HepG2 (cell line): Measurements from ENCODE around the gene LGALS4. TPM values are rescaled to one million over a fixed set of nuclear protein-coding genes. Genes with fewer than 3 reads are reported as not detected.

Experiments used
- ATAC-seq: fragments of 200-7000 bp; cut with Tn5 transposase; 3 replicates; pipeline ENCODE4 v1.9.1; 2020; ENCODE audit warnings: mild to moderate bottlenecking, moderate library complexity
- BruUV-seq: library from RNA; stranded (reverse); fragments of 400-500 nt; replicated peaks from 2 replicates; lab custom pipeline; 2021; lab: Mats Ljungman, UMichigan
- CTCF ChIA-PET: fragments of 300-600 bp; formaldehyde crosslinking; extraction: SDS; loops from one replicate; lab custom pipeline; 2021; ENCODE audit warnings: low total read pairs, inconsistent platforms, low intra/inter-chr PET ratio; lab: Yijun Ruan, JAX
- POLR2A ChIA-PET: fragments of 350-600 bp; sonication (Branson Sonifier 250); formaldehyde crosslinking; loops from one replicate; lab custom pipeline; 2020; ENCODE audit warnings: antibody characterized with exemption, inconsistent platforms; lab: Yijun Ruan, JAX
- DNase-seq: peaks from one replicate; pipeline ENCODE4 v3.0.0-alpha.2; 2015; ENCODE audit warnings: low spot score
- FAIRE-seq: peaks from 3 replicates; lab custom pipeline; 2011; peaks lifted over from hg19 to GRCh38; lab: Jason Lieb, UNC
- H2AFZ ChIP-seq: one replicate; pipeline ENCODE4 v1.6.1; 2011; ENCODE audit warnings: low read length, inconsistent platforms
- H3K27ac ChIP-seq: fragments of 300-600 bp; 3 replicates; pipeline ENCODE4 v1.8.0; 2011; ENCODE audit warnings: mixed run types, mild to moderate bottlenecking, mixed read lengths, low read length, inconsistent platforms; ENCODE audit not compliant: insufficient read depth; ENCODE audit errors: extremely low read length
- H3K27me3 ChIP-seq, 2 experiments: fragments of 200-600 bp in 1 of 2; 2 replicates in 1 of 2; 3 replicates in 1 of 2; pipeline versions ENCODE4 v1.6.0 to v1.8.0; 2011; ENCODE audit warnings: low read length in 2 of 2, mild to moderate bottlenecking in 2 of 2, moderate library complexity in 2 of 2, inconsistent platforms in 1 of 2; ENCODE audit not compliant: insufficient read depth in 2 of 2, control insufficient read depth in 1 of 2
- H3K36me3 ChIP-seq, 2 experiments: fragments of 200-600 bp in 1 of 2; replicated peaks in 1 of 2; 2 replicates in 1 of 2; 3 replicates in 1 of 2; pipeline versions ENCODE4 v1.5.1 to v1.8.0; 2011; ENCODE audit warnings: low read length in 2 of 2, inconsistent platforms in 1 of 2; ENCODE audit not compliant: insufficient read depth in 2 of 2, control insufficient read depth in 1 of 2
- H3K4me1 ChIP-seq: 2 replicates; pipeline ENCODE4 v1.5.1; 2012; ENCODE audit warnings: low read length, inconsistent platforms; ENCODE audit not compliant: insufficient read depth
- H3K4me2 ChIP-seq: 2 replicates; pipeline ENCODE4 v1.6.0; 2011; ENCODE audit warnings: low read depth, low read length, inconsistent platforms
- H3K4me3 ChIP-seq, 3 experiments: fragments of 200-600 bp in 1 of 3; sonication (generic), shearing (Covaris generic) in 1 of 3; replicated peaks in 1 of 3; 2 replicates each; pipeline ENCODE4 v1.5.1; 2011 to 2016; ENCODE audit warnings: low read length in 3 of 3, inconsistent platforms in 2 of 3, low read depth in 2 of 3, mild to moderate bottlenecking in 2 of 3, control low read depth in 1 of 3, mixed read lengths in 1 of 3; ENCODE audit not compliant: insufficient read depth in 1 of 3
- H3K79me2 ChIP-seq: one replicate; pipeline ENCODE4 v1.6.1; 2011; ENCODE audit warnings: low read length, inconsistent platforms; ENCODE audit not compliant: insufficient read depth
- H3K9ac ChIP-seq: 2 replicates; pipeline ENCODE4 v1.6.0; 2011; ENCODE audit warnings: mild to moderate bottlenecking, low read depth, low read length, inconsistent platforms; ENCODE audit not compliant: insufficient read depth
- H3K9me3 ChIP-seq: 2 replicates; pipeline ENCODE4 v1.5.1; 2012; ENCODE audit warnings: mild to moderate bottlenecking, low read length
- H4K20me1 ChIP-seq: 2 replicates; pipeline ENCODE4 v1.6.0; 2011; ENCODE audit warnings: inconsistent platforms, mild to moderate bottlenecking, low read length, moderate library complexity; ENCODE audit not compliant: insufficient read depth
- AFF4 ChIP-seq: sonication (generic); formaldehyde crosslinking; IDR thresholded peaks from 2 replicates; pipeline ENCODE4 v1.4.0; 2020; ENCODE audit warnings: missing genetic modification reagents
- ATRX ChIP-seq: sonication (generic); formaldehyde crosslinking; IDR thresholded peaks from 2 replicates; pipeline ENCODE4 v1.4.0; 2020; ENCODE audit warnings: missing genetic modification reagents, borderline replicate concordance
- KLF11 ChIP-seq: IDR thresholded peaks from 2 replicates; pipeline ENCODE4 v1.6.1; 2016; ENCODE audit warnings: missing compliant biosample characterization
- MTF2 ChIP-seq: sonication (generic); formaldehyde crosslinking; IDR thresholded peaks from 2 replicates; pipeline ENCODE4 v1.5.0; 2020; ENCODE audit warnings: missing genetic modification reagents, borderline replicate concordance
- RBM39 ChIP-seq: fragments of 200-400 bp; formaldehyde crosslinking; IDR thresholded peaks from one replicate; pipeline ENCODE4 v1.6.1; 2018; ENCODE audit warnings: antibody characterized with exemption, mild to moderate bottlenecking, low read depth, low read length; ENCODE audit not compliant: poor library complexity, severe bottlenecking
- ZBTB14 ChIP-seq: sonication (generic); formaldehyde crosslinking; IDR thresholded peaks from 2 replicates; pipeline ENCODE4 v1.4.0; 2020; ENCODE audit warnings: missing genetic modification reagents
- ZNF24 ChIP-seq: fragments of 450-650 bp; IDR thresholded peaks from 2 replicates; pipeline ENCODE4 v1.6.1; 2017; ENCODE audit warnings: antibody characterized with exemption, mild to moderate bottlenecking
- ZNF33A ChIP-seq: sonication (generic); formaldehyde crosslinking; IDR thresholded peaks from 2 replicates; pipeline ENCODE4 v1.5.1; 2020; ENCODE audit warnings: missing genetic modification reagents, mild to moderate bottlenecking, moderate library complexity, borderline replicate concordance
- ZNF350 ChIP-seq: sonication (generic); formaldehyde crosslinking; IDR thresholded peaks from 2 replicates; pipeline ENCODE4 v1.4.0; 2020; ENCODE audit warnings: mild to moderate bottlenecking, low read depth, missing genetic modification reagents, borderline replicate concordance
- ZNF501 ChIP-seq: sonication (generic); formaldehyde crosslinking; IDR thresholded peaks from 2 replicates; pipeline ENCODE4 v1.5.1; 2020; ENCODE audit warnings: mild to moderate bottlenecking, moderate library complexity, missing genetic modification reagents
- ZNF556 ChIP-seq: sonication (generic); formaldehyde crosslinking; IDR thresholded peaks from 2 replicates; pipeline ENCODE4 v1.4.0; 2020; ENCODE audit warnings: mild to moderate bottlenecking, missing genetic modification reagents, borderline replicate concordance
- ZNF616 ChIP-seq: sonication (generic); formaldehyde crosslinking; IDR thresholded peaks from 2 replicates; pipeline ENCODE4 v1.5.0; 2020; ENCODE audit warnings: low read depth, mild to moderate bottlenecking, missing genetic modification reagents
- ZNF703 ChIP-seq: sonication (generic); formaldehyde crosslinking; IDR thresholded peaks from 2 replicates; pipeline ENCODE4 v1.5.1; 2020; ENCODE audit warnings: missing genetic modification reagents, mild to moderate bottlenecking, moderate library complexity, borderline replicate concordance
- ZNF720 ChIP-seq: sonication (generic); formaldehyde crosslinking; IDR thresholded peaks from 2 replicates; pipeline ENCODE4 v1.4.0; 2020; ENCODE audit warnings: missing genetic modification reagents
- WGBS: methylation state at CpG from one replicate; pipeline ENCODE4 v1.1.6; 2017; ENCODE audit warnings: low lambda C conversion rate; 5-methylcytosine and 5-hydroxymethylcytosine counted together
- in situ Hi-C: cut with HindIII; loops from 2 replicates; pipeline ENCODE4 v1.10.0; 2017; ENCODE audit warnings: low pct_unique_long_range_greater_than_20kb; ENCODE audit not compliant: extremely low pct_ligation_motif_present
- intact Hi-C: fragments of 100-400 bp; cut with micrococcal nuclease; formaldehyde crosslinking; loops from one replicate; pipeline ENCODE4 v1.10.0; 2022; ENCODE audit not compliant: unreplicated experiment
- polyA plus RNA-seq, 8 experiments: library from polyadenylated mRNA; depleted of rRNA in 3 of 8; stranded (reverse) in 7 of 8; unstranded in 1 of 8; fragments of >200 nt; fragmentation: Illumina TruSeq in 4 of 8; extraction: Trizol in 4 of 8; gene quantifications; 2 replicates each; pipeline versions ENCODE4 v1.2.1 to v1.2.3, GENCODE V29; 2011 to 2016; ENCODE audit warnings: low read depth in 4 of 8, missing spikeins in 1 of 8, mixed read lengths in 1 of 8; ENCODE audit not compliant: insufficient read depth in 1 of 8
- total RNA-seq, 5 experiments: library from RNA; depleted of rRNA; stranded (reverse); fragments of >200 nt; fragmentation: Illumina TruSeq; extraction: Trizol; gene quantifications; 2 replicates each; pipeline ENCODE4 v1.2.3, GENCODE V29; 2016; ENCODE audit warnings: low read depth in 1 of 5
- TF ChIP-seq, protein P1 (sequence below): sonication (generic); formaldehyde crosslinking; conservative IDR thresholded peaks from 2 replicates; pipeline ENCODE4 v1.4.0; 2020; ENCODE audit warnings: mild to moderate bottlenecking, missing genetic modification reagents, moderate library complexity

The LGALS4 gene
- total and polyA plus RNA-seq, 2 of the 13 experiments (the other 11 are each of a cell fraction or from before 2014, with no cell fraction given): 0.24 to 0.71 TPM

DNA sequence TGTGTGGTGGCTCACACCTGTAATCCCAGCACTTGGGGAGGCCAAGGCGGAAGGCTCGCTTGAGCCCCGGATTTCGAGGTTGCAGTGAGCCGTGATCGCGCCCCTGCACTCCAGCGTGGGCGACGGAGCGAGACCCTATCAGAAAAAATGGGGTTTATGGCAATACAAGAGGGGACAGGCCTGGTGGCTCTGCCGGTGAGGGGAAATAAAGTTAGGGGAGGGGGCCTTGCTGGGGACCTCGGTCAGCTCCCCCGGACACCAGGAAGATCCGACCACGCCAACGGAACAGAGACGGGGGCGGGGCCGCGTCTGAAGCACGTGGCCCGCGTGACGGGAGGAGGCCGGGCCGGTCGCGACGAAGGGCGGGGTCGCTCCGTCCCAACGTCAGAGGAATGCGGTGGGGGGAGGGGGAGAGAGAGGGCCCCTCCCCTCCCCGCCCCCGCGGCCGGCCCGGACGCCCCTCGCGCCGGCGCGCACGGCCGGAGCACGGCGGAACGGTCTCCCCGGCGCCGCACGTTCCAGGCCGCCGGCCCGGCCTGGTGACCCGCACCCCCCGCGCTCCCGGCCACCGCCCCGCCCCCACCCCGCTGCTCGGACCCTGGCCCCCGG, 39.0 kb upstream of the LGALS4 start:
- H3K4me1 ChIP-seq: peaks cover 49% of the 10 kb centered on the region
- intact Hi-C loops: loop anchor here (2.0 kb wide), 2 partner anchors 21 to 47 kb away; partner anchors contain the start of genes ECH1, NFKBIB and SIRT2
- DNase-seq: peak; percentile 79
- peak; percentile 16 for ATAC-seq
- H3K27ac ChIP-seq: peak overlapping the region; percentile 91
- 2% methylated on average over 30 of the region's 67 CpGs for WGBS
- FAIRE-seq: no peak
- peak overlapping the region; percentile 88 for H3K9ac ChIP-seq
- no peaks in the 10 kb centered on the region for H3K9me3 ChIP-seq
- H2AFZ ChIP-seq: no peak overlapping the region
- CTCF ChIA-PET: no interaction called here
- peak overlapping the region; percentile 84 to 93 (median 87) for H3K4me3 ChIP-seq
- H3K27me3 ChIP-seq: no peaks in the 10 kb centered on the region; a peak in 1 of 5 replicates
- H3K4me2 ChIP-seq: peak overlapping the region; percentile 92
- no TSS peak for BruUV-seq
- H3K36me3 ChIP-seq: peaks cover 7 to 12% of the 10 kb centered on the region in 2 experiments
- POLR2A ChIA-PET: interaction anchor here (0.9 to 9.1 kb wide), 21 partner anchors 9 to 233 kb away, joined by 3 to 148 read pairs (median 5); partner anchors contain the start of genes ACTN4, ECH1, EIF3K and MRPS12
- H4K20me1 ChIP-seq: peaks cover 24% of the 10 kb centered on the region
- in situ Hi-C loops: no loop called here
- peaks cover 34% of the 10 kb centered on the region for H3K79me2 ChIP-seq
- TF ChIP-seq AFF4 (CRISPR knock-in tag) (no peak), ZNF350 (CRISPR knock-in tag) (no peak), ZNF24 (no peak), ZBTB14 (CRISPR knock-in tag) (no peak; the same call in 1 of the 2 replicates), ZNF616 (0 out of 2 replicates have a peak, but pooled peaks have one; percentile 82), ZNF556 (CRISPR knock-in tag) (no peak; the same call in 1 of the 2 replicates), KLF11 (CRISPR knock-in tag) (no peak), ZNF703 (CRISPR knock-in tag) (no peak), ATRX (CRISPR knock-in tag) (no peak), ZNF501 (CRISPR knock-in tag) (0 out of 2 replicates have a peak, but pooled peaks have one; percentile 37), RBM39 (peak; percentile 46), MTF2 (CRISPR knock-in tag) (no peak), ZNF33A (CRISPR knock-in tag) (no peak), ZNF720 (no peak)
- TF ChIP-seq, protein P1, sequence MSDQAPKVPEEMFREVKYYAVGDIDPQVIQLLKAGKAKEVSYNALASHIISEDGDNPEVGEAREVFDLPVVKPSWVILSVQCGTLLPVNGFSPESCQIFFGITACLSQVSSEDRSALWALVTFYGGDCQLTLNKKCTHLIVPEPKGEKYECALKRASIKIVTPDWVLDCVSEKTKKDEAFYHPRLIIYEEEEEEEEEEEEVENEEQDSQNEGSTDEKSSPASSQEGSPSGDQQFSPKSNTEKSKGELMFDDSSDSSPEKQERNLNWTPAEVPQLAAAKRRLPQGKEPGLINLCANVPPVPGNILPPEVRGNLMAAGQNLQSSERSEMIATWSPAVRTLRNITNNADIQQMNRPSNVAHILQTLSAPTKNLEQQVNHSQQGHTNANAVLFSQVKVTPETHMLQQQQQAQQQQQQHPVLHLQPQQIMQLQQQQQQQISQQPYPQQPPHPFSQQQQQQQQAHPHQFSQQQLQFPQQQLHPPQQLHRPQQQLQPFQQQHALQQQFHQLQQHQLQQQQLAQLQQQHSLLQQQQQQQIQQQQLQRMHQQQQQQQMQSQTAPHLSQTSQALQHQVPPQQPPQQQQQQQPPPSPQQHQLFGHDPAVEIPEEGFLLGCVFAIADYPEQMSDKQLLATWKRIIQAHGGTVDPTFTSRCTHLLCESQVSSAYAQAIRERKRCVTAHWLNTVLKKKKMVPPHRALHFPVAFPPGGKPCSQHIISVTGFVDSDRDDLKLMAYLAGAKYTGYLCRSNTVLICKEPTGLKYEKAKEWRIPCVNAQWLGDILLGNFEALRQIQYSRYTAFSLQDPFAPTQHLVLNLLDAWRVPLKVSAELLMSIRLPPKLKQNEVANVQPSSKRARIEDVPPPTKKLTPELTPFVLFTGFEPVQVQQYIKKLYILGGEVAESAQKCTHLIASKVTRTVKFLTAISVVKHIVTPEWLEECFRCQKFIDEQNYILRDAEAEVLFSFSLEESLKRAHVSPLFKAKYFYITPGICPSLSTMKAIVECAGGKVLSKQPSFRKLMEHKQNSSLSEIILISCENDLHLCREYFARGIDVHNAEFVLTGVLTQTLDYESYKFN (CRISPR knock-in tag): peak; percentile 44
